ENCODE results near the gene NET1. TPM values are rescaled to one million over a fixed set of nuclear protein-coding genes. Genes with fewer than 3 reads are reported as not detected.
A peak's percentile ranks its signal among the peaks of the same experiment; 100 is the strongest.

Gene NET1
- total RNA-seq, 1 donor from 2014 or later, result 25.7 TPM

GRCh38 chr10:5441106-5441505 is 28.7 kb downstream of the NET1 start:
- no peak for DNase-seq (ENCODE audit: extremely low read depth, low read depth, low spot score)

GRCh38 chr10:5442065-5442989 is 30.0 kb downstream of the NET1 start:
- DNase-seq (ENCODE audit: extremely low read depth, low read depth, low spot score), result peak; percentile 45

GRCh38 chr10:5442990-5443370 is 30.6 kb downstream of the NET1 start:
- DNase-seq (ENCODE audit: extremely low read depth, low read depth, low spot score), result no peak

GRCh38 chr10:5443429-5443828 is 31.1 kb downstream of the NET1 start:
- no peak for DNase-seq (ENCODE audit: extremely low read depth, low read depth, low spot score)

DNA sequence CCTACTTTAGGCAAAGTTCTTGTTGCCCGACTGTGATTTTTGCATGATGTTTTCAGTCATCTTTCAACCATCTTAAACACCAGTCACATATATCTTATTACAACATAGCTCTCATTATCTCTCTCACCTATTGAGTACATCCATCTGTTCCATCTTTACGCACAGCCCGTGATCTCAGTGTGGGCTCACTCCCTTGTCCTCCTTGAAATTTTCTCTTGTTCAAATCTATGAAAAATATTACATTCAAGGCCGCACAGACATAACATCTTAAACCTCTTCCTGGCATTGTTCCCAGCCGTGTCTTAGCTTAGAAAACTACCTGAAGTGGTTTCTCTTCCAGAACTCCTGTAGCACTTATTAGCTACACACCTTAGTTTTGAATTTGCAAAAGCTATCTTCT is 32.6 kb downstream of the NET1 start:
- no peak for DNase-seq (ENCODE audit: extremely low read depth, low read depth, low spot score)

GRCh38 chr10:5446390-5446926 is 34.1 kb downstream of the NET1 start:
- DNase-seq (ENCODE audit: extremely low read depth, low read depth, low spot score), result no peak

DNA sequence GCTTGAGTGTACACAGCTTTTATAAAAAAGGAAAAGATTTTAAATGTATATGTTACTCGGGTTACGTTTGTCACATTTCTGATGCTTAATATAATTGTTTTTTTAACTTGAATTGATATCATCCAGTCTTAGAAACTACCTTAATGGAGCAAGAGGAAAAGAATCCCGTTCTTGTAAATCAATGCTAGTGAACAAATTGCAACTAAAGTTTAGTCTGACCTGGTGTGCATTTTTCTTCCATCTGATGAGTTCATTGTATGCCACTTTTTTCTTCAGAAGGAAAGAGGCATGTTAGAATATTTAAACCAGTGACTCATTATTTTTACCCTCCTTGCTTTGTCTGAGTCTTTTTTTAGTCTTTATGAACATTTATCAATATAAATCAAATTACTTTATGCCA is 34.7 kb downstream of the NET1 start:
- no peak for DNase-seq (ENCODE audit: extremely low read depth, low read depth, low spot score)

GRCh38 chr10:5447611-5448071 is 35.3 kb downstream of the NET1 start:
- DNase-seq (ENCODE audit: extremely low read depth, low read depth, low spot score), result no peak

- no peak for DNase-seq (ENCODE audit: extremely low read depth, low read depth, low spot score)
Observed at GRCh38 chr10:5448333-5449001, 36.1 kb downstream of the NET1 start.

- no peak for DNase-seq (ENCODE audit: extremely low read depth, low read depth, low spot score)
Observed at GRCh38 chr10:5449227-5449626, 36.9 kb downstream of the NET1 start.

- DNase-seq (ENCODE audit: extremely low read depth, low read depth, low spot score), result no peak
Observed at GRCh38 chr10:5449823-5450222, 37.5 kb downstream of the NET1 start.

DNA sequence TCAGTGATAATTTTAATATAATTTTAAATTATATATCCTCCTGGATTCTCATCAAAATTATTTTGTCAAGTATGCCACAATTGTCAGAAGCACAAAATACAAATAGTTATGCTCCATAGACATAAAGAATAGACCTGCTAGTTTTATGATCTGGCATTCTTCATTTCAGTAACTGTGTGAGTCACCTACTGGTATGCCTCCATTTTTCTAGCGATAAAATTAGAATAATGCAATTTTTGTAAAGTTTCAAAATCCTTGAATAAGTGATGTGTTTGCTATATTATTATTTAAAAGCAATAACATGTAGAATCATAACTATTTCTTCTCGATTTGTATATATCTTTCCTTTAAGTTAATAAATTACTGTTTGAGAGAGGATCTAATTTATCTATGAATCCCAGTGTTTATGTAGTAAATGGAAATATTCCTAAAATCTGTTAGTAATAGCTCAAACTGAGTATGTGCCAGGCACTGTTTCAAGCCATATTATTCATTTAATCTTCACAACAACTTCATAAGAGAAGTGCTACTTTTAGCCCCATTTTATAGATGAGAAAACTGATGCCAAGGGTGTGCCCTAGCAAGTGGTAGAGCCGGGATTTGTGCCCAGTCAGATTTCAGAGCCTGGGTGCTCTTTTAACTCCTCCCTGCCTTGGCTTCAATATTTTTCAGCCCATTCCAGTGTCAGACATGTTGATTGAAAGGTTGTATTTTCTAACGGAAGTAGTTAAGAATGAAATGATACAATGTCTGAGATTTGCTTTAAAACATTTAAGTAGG is 38.4 kb downstream of the NET1 start:
- DNase-seq (ENCODE audit: extremely low read depth, low read depth, low spot score), result no peak

GRCh38 chr10:5453749-5454489 is 41.6 kb downstream of the NET1 start:
- DNase-seq (ENCODE audit: extremely low read depth, low read depth, low spot score), result no peak

GRCh38 chr10:5456563-5456962 is 44.2 kb downstream of the NET1 start:
- no peak for DNase-seq (ENCODE audit: extremely low read depth, low read depth, low spot score)

GRCh38 chr10:5457741-5458140 is 45.4 kb downstream of the NET1 start:
- no peak for DNase-seq (ENCODE audit: extremely low read depth, low read depth, low spot score)

DNA sequence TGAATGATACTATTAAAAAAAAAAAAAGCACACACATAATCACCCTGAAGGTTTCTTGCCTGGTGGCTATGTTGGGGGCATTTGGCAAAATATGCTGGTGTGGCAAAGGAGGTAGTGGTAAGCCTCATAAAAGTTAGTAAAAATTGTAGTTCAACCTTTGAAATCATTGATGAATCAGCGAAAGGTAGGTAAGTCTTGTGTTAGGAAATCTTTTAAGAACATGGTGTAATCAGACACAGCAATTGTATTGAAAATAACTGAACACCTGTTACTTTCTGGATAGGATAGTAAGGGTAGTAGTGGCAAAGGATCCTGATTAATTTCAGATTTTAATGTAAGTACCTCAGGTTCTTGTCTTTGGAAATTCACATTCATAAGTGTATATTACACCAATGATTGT is 46.1 kb downstream of the NET1 start:
- no peak for DNase-seq (ENCODE audit: extremely low read depth, low read depth, low spot score)

DNA sequence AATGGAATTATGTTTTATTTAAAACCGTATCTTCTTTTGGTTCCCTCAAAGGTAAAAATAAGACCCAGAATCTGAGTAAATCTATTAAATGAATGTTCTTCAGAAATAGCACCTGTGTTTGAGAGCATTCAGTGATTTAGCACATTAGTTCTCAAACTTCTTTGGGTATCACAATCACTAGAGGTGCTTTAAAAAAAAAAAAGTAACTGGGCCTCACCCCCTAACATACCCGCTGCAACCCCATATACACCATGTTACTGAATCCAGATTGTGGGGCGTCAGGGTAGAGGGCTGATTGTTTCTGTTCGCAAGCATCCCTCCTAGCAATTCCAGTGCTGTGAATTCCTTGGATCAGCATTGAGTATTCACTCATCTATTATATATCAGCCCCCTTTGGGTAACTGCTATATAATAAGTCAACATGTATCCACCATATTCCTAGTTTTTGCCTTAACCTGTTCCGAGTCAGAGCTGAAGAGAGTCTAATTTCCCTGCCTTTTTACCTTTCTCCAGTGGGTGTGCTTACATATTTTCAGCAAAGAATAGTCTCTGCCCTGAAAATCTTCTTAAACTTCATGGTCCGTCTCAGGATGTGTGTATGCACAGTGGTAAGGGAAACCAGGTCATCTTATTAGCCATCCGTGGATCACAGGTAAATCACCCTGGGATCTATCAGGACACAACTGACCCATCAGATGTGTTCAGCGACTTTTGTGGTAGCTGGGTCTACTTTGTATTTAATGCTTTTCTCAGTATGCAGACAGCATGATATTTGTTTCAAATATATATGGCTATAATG is 46.8 kb downstream of the NET1 start:
- DNase-seq (ENCODE audit: extremely low read depth, low read depth, low spot score), result no peak

DNA sequence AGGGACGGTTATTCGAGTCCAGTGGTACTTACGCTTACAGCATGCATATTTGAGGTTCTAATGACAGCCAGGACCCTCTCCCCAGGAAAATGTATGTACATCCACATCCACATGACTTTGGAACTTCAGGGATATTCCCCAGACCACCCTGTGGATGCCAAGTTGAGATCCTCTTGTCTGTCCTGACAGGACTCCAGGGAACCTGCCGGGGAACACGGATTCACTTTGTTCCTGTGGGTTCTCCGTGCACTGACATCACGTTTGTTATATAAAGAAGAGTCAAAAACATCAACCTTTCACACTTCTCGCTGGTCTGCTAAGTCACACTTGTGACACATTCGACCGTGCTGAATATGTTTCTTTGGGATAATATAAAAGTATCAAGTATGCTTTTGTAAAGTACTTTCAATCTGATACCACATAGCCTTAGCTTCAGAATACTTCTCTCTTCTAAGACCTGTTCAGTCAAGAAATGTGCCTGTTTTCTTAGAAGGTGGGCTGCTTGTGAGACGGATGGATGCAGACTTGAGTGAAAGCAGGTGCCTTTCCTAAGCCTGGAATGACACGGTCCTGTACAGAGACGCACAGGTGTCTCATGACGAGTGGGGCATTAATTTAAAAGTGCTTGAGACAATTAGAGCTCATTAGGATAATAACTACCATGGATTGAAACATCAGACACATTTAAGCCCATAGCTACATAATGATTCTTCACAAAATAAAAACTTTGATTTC is 48.3 kb downstream of the NET1 start:
- DNase-seq (ENCODE audit: extremely low read depth, low read depth, low spot score), result no peak

- no peak for DNase-seq (ENCODE audit: extremely low read depth, low read depth, low spot score)
Observed at GRCh38 chr10:5461203-5461588, 48.8 kb downstream of the NET1 start.

Measured in glomerular endothelial cell (primary cell).